Nephron (organoid): ENCODE data around the gene TMEM40.
A peak's percentile ranks its signal among the peaks of the same experiment; 100 is the strongest.

Source experiments
- H3K27ac Mint-ChIP-seq, 3 experiments: 2 replicates each; pipeline ENCODE4 v1.8.0; 2020; ENCODE audit warnings: mixed read lengths in 3 of 3, mild to moderate bottlenecking in 2 of 3, moderate library complexity in 1 of 3
- H3K27me3 Mint-ChIP-seq: 2 replicates; pipeline ENCODE4 v1.8.0; 2021; ENCODE audit warnings: low read depth, mild to moderate bottlenecking, moderate library complexity, mixed read lengths
- H3K36me3 Mint-ChIP-seq: 2 replicates; pipeline ENCODE4 v1.8.0; 2020; ENCODE audit warnings: low read depth, mixed read lengths
- H3K4me1 Mint-ChIP-seq: 2 replicates; pipeline ENCODE4 v1.8.0; 2020; ENCODE audit warnings: mixed read lengths
- H3K4me3 Mint-ChIP-seq, 3 experiments: 2 replicates each; pipeline ENCODE4 v1.8.0; 2020; ENCODE audit warnings: mild to moderate bottlenecking in 3 of 3, mixed read lengths in 3 of 3, moderate library complexity in 2 of 3
- H3K9me3 Mint-ChIP-seq: 2 replicates; pipeline ENCODE4 v1.8.0; 2020; ENCODE audit warnings: mixed read lengths
- TF ChIP-seq, protein P1 (sequence below), 3 experiments: fragments of 200-600 bp; sonication (generic); IDR thresholded peaks; one replicate each; pipeline ENCODE4 v1.5.0; 2021; ENCODE audit warnings: antibody characterized with exemption in 3 of 3; ENCODE audit not compliant: unreplicated experiment in 3 of 3

TMEM40 gene

DNA sequence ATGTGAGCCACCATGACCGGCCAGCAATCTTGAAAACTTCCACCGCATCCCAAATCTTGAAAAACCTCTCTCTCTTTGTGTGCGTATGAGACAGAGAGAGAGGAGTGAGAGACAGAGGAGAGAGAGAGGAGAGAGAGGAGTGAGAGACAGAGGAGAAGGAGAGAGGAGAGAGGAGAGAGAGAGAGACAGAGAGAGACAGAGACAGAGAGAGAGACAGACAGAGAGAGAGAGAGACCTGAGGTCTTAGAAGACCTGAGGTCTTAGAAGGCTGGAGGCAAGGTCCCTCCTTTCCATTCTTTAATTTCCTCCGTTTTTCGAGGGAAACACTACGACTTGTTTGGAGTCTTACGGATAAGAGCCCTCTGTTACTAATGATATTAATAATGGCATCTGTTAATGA, 39.5 kb downstream of the TMEM40 start:
- TF ChIP-seq, protein P1, sequence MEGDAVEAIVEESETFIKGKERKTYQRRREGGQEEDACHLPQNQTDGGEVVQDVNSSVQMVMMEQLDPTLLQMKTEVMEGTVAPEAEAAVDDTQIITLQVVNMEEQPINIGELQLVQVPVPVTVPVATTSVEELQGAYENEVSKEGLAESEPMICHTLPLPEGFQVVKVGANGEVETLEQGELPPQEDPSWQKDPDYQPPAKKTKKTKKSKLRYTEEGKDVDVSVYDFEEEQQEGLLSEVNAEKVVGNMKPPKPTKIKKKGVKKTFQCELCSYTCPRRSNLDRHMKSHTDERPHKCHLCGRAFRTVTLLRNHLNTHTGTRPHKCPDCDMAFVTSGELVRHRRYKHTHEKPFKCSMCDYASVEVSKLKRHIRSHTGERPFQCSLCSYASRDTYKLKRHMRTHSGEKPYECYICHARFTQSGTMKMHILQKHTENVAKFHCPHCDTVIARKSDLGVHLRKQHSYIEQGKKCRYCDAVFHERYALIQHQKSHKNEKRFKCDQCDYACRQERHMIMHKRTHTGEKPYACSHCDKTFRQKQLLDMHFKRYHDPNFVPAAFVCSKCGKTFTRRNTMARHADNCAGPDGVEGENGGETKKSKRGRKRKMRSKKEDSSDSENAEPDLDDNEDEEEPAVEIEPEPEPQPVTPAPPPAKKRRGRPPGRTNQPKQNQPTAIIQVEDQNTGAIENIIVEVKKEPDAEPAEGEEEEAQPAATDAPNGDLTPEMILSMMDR (IDR thresholded peaks at IDR 0.05; ENCODE audit: unreplicated experiment in 3 of 3) = no peak
- Mint-ChIP-seq H3K27ac (peak overlapping the region in 2 of 3 experiments; percentile 53 to 66), H3K9me3 (no peaks in the 10 kb centered on the region), H3K4me1 (peaks cover 11% of the 10 kb centered on the region), H3K4me3 (peak overlapping the region; percentile 47 to 69 (median 66)), H3K27me3 (no peaks in the 10 kb centered on the region), H3K36me3 (no peaks in the 10 kb centered on the region)

DNA sequence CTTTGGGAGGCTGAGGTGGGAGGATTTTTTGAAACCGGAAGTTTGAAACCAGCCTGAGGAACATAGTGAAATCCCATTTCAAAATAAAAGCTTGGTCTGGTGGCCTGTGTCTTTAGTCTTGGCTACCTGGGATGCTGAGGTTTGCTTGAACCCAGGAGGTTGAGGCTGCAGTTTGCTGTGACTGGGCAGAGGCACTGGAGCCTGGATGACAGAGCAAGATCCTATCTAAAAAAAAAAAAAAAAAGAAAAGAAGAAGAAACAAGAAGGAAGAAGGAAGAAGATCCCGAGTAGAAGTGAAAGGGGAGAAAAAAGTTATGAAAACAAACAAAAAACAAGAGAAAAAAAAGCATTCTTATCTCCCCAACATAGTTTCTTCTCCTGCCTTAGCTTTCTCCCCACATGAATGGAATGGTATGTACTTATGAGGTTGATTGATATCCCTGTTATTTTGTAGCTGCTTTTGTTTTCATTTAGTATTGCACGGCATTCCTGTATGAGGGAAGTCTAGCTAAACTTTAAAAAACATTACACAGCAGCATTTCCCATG, 42.4 kb downstream of the TMEM40 start:
- Mint-ChIP-seq H3K36me3 (no peaks in the 10 kb centered on the region), H3K27ac (peak overlapping the region in 2 of 3 experiments; percentile 26 to 50), H3K27me3 (peaks cover 3% of the 10 kb centered on the region), H3K9me3 (no peaks in the 10 kb centered on the region), H3K4me3 (no peak overlapping the region), H3K4me1 (peaks cover 11% of the 10 kb centered on the region)
- TF ChIP-seq, protein P1 (IDR thresholded peaks at IDR 0.05; ENCODE audit: unreplicated experiment in 3 of 3) = no peak

DNA sequence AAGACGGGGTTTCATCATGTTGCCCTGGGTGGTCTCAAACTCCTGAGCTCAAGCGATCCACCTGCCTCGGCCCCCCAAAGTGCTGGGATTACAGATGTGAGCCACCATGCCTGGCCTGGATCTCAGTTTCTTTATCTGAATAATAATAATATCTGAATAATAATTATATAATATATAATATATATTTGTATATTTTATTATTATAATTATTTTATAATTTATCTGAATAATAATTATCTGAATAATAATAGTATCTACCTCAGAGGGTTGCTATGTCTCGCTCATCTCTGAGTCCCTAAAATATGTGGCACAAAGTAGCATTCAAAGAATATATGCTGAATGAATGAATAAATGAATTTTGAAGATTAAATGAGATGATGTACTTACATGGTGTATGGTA, 44.8 kb downstream of the TMEM40 start:
- no peaks in the 10 kb centered on the region for H3K9me3 Mint-ChIP-seq
- no peak overlapping the region for H3K27ac Mint-ChIP-seq
- TF ChIP-seq, protein P1 (IDR thresholded peaks at IDR 0.05; ENCODE audit: unreplicated experiment in 3 of 3) = no peak

GRCh38 chr3:12710062-12710461, 49.0 kb downstream of the TMEM40 start:
- no peak overlapping the region for H3K27ac Mint-ChIP-seq
- H3K4me1 Mint-ChIP-seq = no peaks in the 10 kb centered on the region
- H3K9me3 Mint-ChIP-seq = peaks cover 2% of the 10 kb centered on the region
- TF ChIP-seq, protein P1 (IDR thresholded peaks at IDR 0.05; ENCODE audit: unreplicated experiment in 3 of 3) = no peak
- H3K27me3 Mint-ChIP-seq = peaks cover 3% of the 10 kb centered on the region
- no peaks in the 10 kb centered on the region for H3K36me3 Mint-ChIP-seq
- no peak overlapping the region for H3K4me3 Mint-ChIP-seq

More for the DNA sequence above, 44.8 kb downstream of the TMEM40 start:
- H3K4me3 Mint-ChIP-seq = no peak overlapping the region
- H3K4me1 Mint-ChIP-seq = peaks cover under 1% of the 10 kb centered on the region
- H3K27me3 Mint-ChIP-seq = peaks cover 3% of the 10 kb centered on the region
- H3K36me3 Mint-ChIP-seq = no peaks in the 10 kb centered on the region

- TF ChIP-seq, protein P1 (IDR thresholded peaks at IDR 0.05; ENCODE audit: unreplicated experiment in 3 of 3) = no peak
- Mint-ChIP-seq H3K4me3 (no peak overlapping the region), H3K4me1 (no peaks in the 10 kb centered on the region), H3K9me3 (peaks cover 2% of the 10 kb centered on the region), H3K27ac (no peak overlapping the region), H3K36me3 (no peaks in the 10 kb centered on the region), H3K27me3 (peaks cover 3% of the 10 kb centered on the region)
Measured at GRCh38 chr3:12709334-12709733, 49.7 kb downstream of the TMEM40 start.

DNA sequence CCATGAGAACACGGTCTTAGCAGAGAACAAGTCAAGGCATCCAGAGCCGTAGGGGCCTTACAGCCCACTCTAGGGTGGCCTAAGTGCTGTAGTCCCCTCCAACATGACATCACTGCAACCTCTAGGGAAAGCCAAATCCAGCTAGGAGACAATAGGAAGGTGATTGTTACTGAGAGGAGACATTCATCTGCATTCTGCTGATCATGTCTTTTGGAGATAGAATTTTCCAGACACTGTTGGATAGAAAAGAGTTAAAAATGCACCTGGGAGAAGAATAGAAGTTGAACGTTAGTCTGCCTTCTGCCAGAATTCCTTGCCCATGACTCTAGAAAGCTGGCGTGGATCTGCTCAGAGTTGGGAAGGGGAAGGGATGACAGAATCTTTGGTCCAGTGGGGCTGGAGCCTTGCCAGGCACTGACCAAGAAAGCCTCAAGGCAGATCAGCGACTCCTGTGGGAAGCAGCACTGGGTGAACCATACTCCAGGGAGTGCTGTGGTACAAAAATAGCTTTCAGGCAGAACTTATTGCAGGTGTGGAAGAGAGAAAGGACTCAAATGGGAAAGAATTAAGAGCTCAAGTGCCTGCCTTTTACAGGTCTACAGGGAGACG, 50.4 kb downstream of the TMEM40 start:
- no peak overlapping the region for H3K4me3 Mint-ChIP-seq
- peaks cover 3% of the 10 kb centered on the region for H3K27me3 Mint-ChIP-seq
- H3K4me1 Mint-ChIP-seq = no peaks in the 10 kb centered on the region
- H3K9me3 Mint-ChIP-seq = peaks cover 2% of the 10 kb centered on the region
- TF ChIP-seq, protein P1 (IDR thresholded peaks at IDR 0.05; ENCODE audit: unreplicated experiment in 3 of 3) = no peak
- no peaks in the 10 kb centered on the region for H3K36me3 Mint-ChIP-seq
- no peak overlapping the region for H3K27ac Mint-ChIP-seq
